HCT116 (cell line): ENCODE data around the gene SMG6. TPM values are rescaled to one million over a fixed set of nuclear protein-coding genes. Genes with fewer than 3 reads are reported as not detected.

Experiments used
- ATAC-seq: fragments of 200-7000 bp; cut with Tn5 transposase; 2 replicates; pipeline ENCODE4 v1.9.1; 2020; ENCODE audit warnings: mild to moderate bottlenecking, moderate library complexity
- BruUV-seq: library from RNA; stranded (reverse); fragments of 400-500 nt; replicated peaks from 2 replicates; lab custom pipeline; 2021; lab: Mats Ljungman, UMichigan
- CTCF ChIA-PET: fragments of 300-600 bp; sonication (Branson Sonifier 250); formaldehyde crosslinking; loops from one replicate; lab custom pipeline; 2021; ENCODE audit warnings: antibody characterized with exemption; lab: Charles Lee
- POLR2A ChIA-PET: fragments of 300-600, 350-600 bp; sonication (Branson Sonifier 250); formaldehyde crosslinking; loops from one replicate; lab custom pipeline; 2021; ENCODE audit warnings: antibody characterized with exemption; lab: Charles Lee
- RAD21 ChIA-PET, 2 experiments: fragments of 300-600 bp; sonication (Branson Sonifier 250); formaldehyde crosslinking; loops; one replicate each; lab custom pipeline; 2023; ENCODE audit warnings: low total read pairs in 2 of 2; ENCODE audit not compliant: uncharacterized antibody in 2 of 2, unreplicated experiment in 2 of 2, low non-redundant PET in 1 of 2; lab: Charles Lee
- DNase-seq: peaks from one replicate; pipeline ENCODE4 v3.0.0-alpha.2; 2010; ENCODE audit warnings: low read depth, low spot score
- H2AFZ ChIP-seq: fragments of 200-600 bp; shearing (Covaris generic), sonication (generic); 2 replicates; pipeline ENCODE4 v1.6.1; 2017; ENCODE audit warnings: low read depth, mixed run types, mixed read lengths, antibody characterized with exemption, low read length; ENCODE audit not compliant: poor library complexity, severe bottlenecking
- H3K27ac ChIP-seq: 2 replicates; pipeline ENCODE4 v1.5.1; 2012; ENCODE audit warnings: low read depth, low read length
- H3K27me3 ChIP-seq: fragments of 200-600 bp; sonication (generic); 2 replicates; pipeline ENCODE4 v1.6.1; 2016; ENCODE audit warnings: mixed run types, low read length, mixed read lengths; ENCODE audit not compliant: insufficient read depth
- H3K36me3 ChIP-seq, 2 experiments: fragments of 200-500 bp in 1 of 2; fragments of 200-600 bp in 1 of 2; sonication (Bioruptor generic) in 1 of 2; sonication (generic) in 1 of 2; 2 replicates each; pipeline versions ENCODE4 v1.5.1 to v1.6.1; 2014 to 2016; ENCODE audit warnings: low read length in 2 of 2, inconsistent platforms in 1 of 2, mixed read lengths in 1 of 2, mixed run types in 1 of 2; ENCODE audit not compliant: insufficient read depth in 2 of 2, control insufficient read depth in 1 of 2
- H3K4me1 ChIP-seq, 2 experiments: fragments of 200-600 bp in 1 of 2; sonication (generic) in 1 of 2; 2 replicates each; pipeline versions ENCODE4 v1.5.1 to v1.6.1; 2012 to 2017; ENCODE audit warnings: low read length in 2 of 2, inconsistent platforms in 1 of 2, mild to moderate bottlenecking in 1 of 2, mixed read lengths in 1 of 2, mixed run types in 1 of 2, moderate library complexity in 1 of 2; ENCODE audit not compliant: insufficient read depth in 2 of 2, control insufficient read depth in 1 of 2
- H3K4me2 ChIP-seq: fragments of 200-600 bp; sonication (generic); 2 replicates; pipeline ENCODE4 v1.6.1; 2017; ENCODE audit warnings: mixed run types, low read length, mixed read lengths
- H3K4me3 ChIP-seq, 2 experiments: fragments of 200-600 bp in 1 of 2; sonication (generic) in 1 of 2; replicated peaks in 1 of 2; 2 replicates each; pipeline ENCODE4 v1.5.1; 2011 to 2016; ENCODE audit warnings: low read length in 2 of 2, control low read depth in 1 of 2, low read depth in 1 of 2, mild to moderate bottlenecking in 1 of 2, mixed read lengths in 1 of 2, mixed run types in 1 of 2
- H3K79me2 ChIP-seq: fragments of 200-600 bp; sonication (generic); 2 replicates; pipeline ENCODE4 v1.6.1; 2017; ENCODE audit warnings: mild to moderate bottlenecking, mixed run types, low read length, moderate library complexity, mixed read lengths; ENCODE audit not compliant: insufficient read depth
- H3K9ac ChIP-seq: fragments of 200-600 bp; sonication (generic); 2 replicates; pipeline ENCODE4 v1.6.1; 2016; ENCODE audit warnings: low read length, mixed read lengths
- H3K9me2 ChIP-seq: fragments of 200-600 bp; sonication (generic), shearing (Covaris generic); 2 replicates; pipeline ENCODE4 v1.6.1; 2017; ENCODE audit warnings: mixed run types, mild to moderate bottlenecking, moderate library complexity; ENCODE audit not compliant: insufficient read depth
- H3K9me3 ChIP-seq, 2 experiments: fragments of 200-500 bp in 1 of 2; fragments of 200-600 bp in 1 of 2; sonication (Bioruptor generic) in 1 of 2; sonication (generic) in 1 of 2; 2 replicates each; pipeline ENCODE4 v1.6.1; 2014 to 2017; ENCODE audit warnings: low read length in 2 of 2, mixed read lengths in 2 of 2, inconsistent platforms in 1 of 2, low read depth in 1 of 2, mild to moderate bottlenecking in 1 of 2, mixed run types in 1 of 2, moderate library complexity in 1 of 2; ENCODE audit not compliant: control insufficient read depth in 1 of 2, insufficient read depth in 1 of 2
- H4K20me1 ChIP-seq: fragments of 200-600 bp; sonication (generic), shearing (Covaris generic); 2 replicates; pipeline ENCODE4 v1.6.1; 2017; ENCODE audit warnings: mixed run types, mild to moderate bottlenecking, moderate library complexity; ENCODE audit not compliant: insufficient read depth
- CBX3 ChIP-seq: IDR thresholded peaks from 2 replicates; pipeline ENCODE4 v1.6.1; 2012; ENCODE audit warnings: low read depth
- CEBPB ChIP-seq: IDR thresholded peaks from 2 replicates; pipeline ENCODE4 v1.6.1; 2012; ENCODE audit warnings: low read depth
- EZH2phosphoT487 ChIP-seq: fragments of 200-600 bp; IDR thresholded peaks from 2 replicates; pipeline ENCODE4 v1.6.1; 2018; ENCODE audit warnings: antibody characterized with exemption, borderline replicate concordance
- POLR2A ChIP-seq: IDR thresholded peaks from 2 replicates; pipeline ENCODE4 v1.7.0; 2011; ENCODE audit warnings: borderline replicate concordance; ENCODE audit not compliant: insufficient read depth, insufficient read length; ENCODE audit errors: extremely low read depth
- RAD21 ChIP-seq: IDR thresholded peaks from 2 replicates; pipeline ENCODE4 v1.6.1; 2012; ENCODE audit warnings: low read depth, mild to moderate bottlenecking
- SIN3A ChIP-seq: IDR thresholded peaks from 2 replicates; pipeline ENCODE4 v1.6.1; 2012; ENCODE audit warnings: low read depth
- SP1 ChIP-seq: IDR thresholded peaks from 2 replicates; pipeline ENCODE4 v1.6.1; 2012; ENCODE audit warnings: low read depth
- SRF ChIP-seq: IDR thresholded peaks from 2 replicates; pipeline ENCODE4 v1.6.1; 2012; ENCODE audit warnings: low read depth
- TCF7L2 ChIP-seq: IDR thresholded peaks from 2 replicates; pipeline ENCODE4 v1.7.0; 2011; ENCODE audit warnings: borderline replicate concordance, inconsistent platforms; ENCODE audit not compliant: insufficient read depth, insufficient read length; ENCODE audit errors: extremely low read depth
- ZBTB33 ChIP-seq: IDR thresholded peaks from 2 replicates; pipeline ENCODE4 v1.6.1; 2011; ENCODE audit warnings: mild to moderate bottlenecking, low read length, moderate library complexity; ENCODE audit not compliant: insufficient replicate concordance; ENCODE audit errors: extremely low read depth
- ZNF274 ChIP-seq: fragments of 200-500 bp; sonication (Bioruptor generic); IDR thresholded peaks from 2 replicates; pipeline ENCODE4 v1.6.1; 2014; ENCODE audit warnings: mild to moderate bottlenecking, low read depth, low read length, inconsistent platforms
- intact Hi-C: fragments of 100-400 bp; cut with micrococcal nuclease; formaldehyde crosslinking; loops from 2 replicates; pipeline ENCODE4 v1.10.0; 2022
- total RNA-seq: library from RNA; stranded (reverse); gene quantifications from one replicate; pipeline ENCODE4 v1.2.1, GENCODE V29; 2021; ENCODE audit not compliant: unreplicated experiment

The SMG6 gene
- total RNA-seq, 1 experiment from 2014 or later, result 23.1 TPM

DNA sequence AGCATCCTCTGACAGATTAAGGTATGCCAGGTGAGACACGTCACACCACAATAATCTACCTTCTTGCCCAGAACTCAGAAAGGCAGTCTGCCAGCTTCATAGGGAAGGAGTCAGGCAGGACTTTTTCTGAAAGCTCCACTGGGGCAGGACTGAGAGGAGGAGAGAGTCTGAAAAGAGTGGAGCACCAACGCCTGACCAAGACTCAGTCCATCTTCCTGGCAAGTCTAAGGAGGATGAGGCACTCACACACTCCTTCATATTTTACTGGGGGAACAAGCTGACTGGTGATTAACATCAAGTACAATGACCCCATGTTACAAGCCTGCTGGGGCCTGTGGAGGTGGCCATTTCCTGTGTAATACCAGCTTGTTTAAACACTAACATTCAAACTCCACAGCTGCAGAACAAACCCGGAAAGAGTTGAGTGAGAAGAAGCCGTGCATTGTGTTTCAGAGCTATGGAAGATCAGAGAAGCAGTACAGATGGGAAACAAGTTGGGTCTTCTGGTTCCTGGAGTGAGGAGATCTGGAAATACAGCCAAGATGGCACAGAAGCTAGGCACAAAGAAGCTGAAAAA is 126.3 kb downstream of the SMG6 start:
- no peak for TF ChIP-seq SIN3A
- no peak for TF ChIP-seq EZH2phosphoT487
- no peak for TF ChIP-seq ZNF274
- no peak for TF ChIP-seq SRF
- TF ChIP-seq SP1, result no peak
- TF ChIP-seq RAD21, result no peak
- TF ChIP-seq POLR2A, result no peak
- TF ChIP-seq CBX3, result no peak
- no peak for TF ChIP-seq CEBPB
- no peak for TF ChIP-seq TCF7L2
- TF ChIP-seq ZBTB33, result no peak
- DNase-seq (no peak), ATAC-seq (no peak)
- no peaks in the 10 kb centered on the region for H3K9me2 ChIP-seq
- no peaks in the 10 kb centered on the region for H4K20me1 ChIP-seq
- no peaks in the 10 kb centered on the region for H3K27me3 ChIP-seq
- no peak overlapping the region for H3K4me3 ChIP-seq
- H2AFZ ChIP-seq, result no peak overlapping the region
- RAD21 ChIA-PET, result no interaction called here
- no peak overlapping the region for H3K4me2 ChIP-seq
- intact Hi-C loops, result no loop called here
- no TSS peak for BruUV-seq
- no peaks in the 10 kb centered on the region for H3K79me2 ChIP-seq
- no peak overlapping the region for H3K9ac ChIP-seq
- no peak overlapping the region for H3K27ac ChIP-seq
- CTCF ChIA-PET, result no interaction called here
- POLR2A ChIA-PET, result no interaction called here
- no peaks in the 10 kb centered on the region for H3K4me1 ChIP-seq
- no peaks in the 10 kb centered on the region for H3K9me3 ChIP-seq
- no peaks in the 10 kb centered on the region; a peak in 1 of 4 replicates for H3K36me3 ChIP-seq
